SK-N-SH (cell line): ENCODE measurements around the gene PHYKPL. TPM values are rescaled to one million over a fixed set of nuclear protein-coding genes. Genes with fewer than 3 reads are reported as not detected.
A peak's percentile ranks its signal among the peaks of the same experiment; 100 is the strongest.

Experiments used
- CTCF ChIA-PET: fragments of 300-600, 350-600 bp; formaldehyde crosslinking; extraction: SDS; loops from one replicate; lab custom pipeline; 2021; lab: Yijun Ruan, JAX
- POLR2A ChIA-PET: fragments of 350-600 bp; sonication (Branson Sonifier 250); formaldehyde crosslinking; extraction: SDS; loops from one replicate; lab custom pipeline; 2020; ENCODE audit warnings: antibody characterized with exemption, inconsistent platforms; lab: Yijun Ruan, JAX
- DNase-seq: peaks from one replicate; pipeline ENCODE4 v3.0.0; 2012
- H2AFZ ChIP-seq: fragments of 200-600 bp; sonication (generic); 2 replicates; pipeline ENCODE4 v1.8.1; 2016; ENCODE audit warnings: antibody characterized with exemption, mild to moderate bottlenecking, low read depth
- H3F3A ChIP-seq: fragments of 200-600 bp; sonication (generic); replicated peaks from 2 replicates; pipeline ENCODE3; 2016; ENCODE audit warnings: antibody characterized with exemption, mild to moderate bottlenecking; ENCODE audit not compliant: insufficient read depth
- H3K27ac ChIP-seq, 2 experiments: fragments of 200-500 bp in 1 of 2; fragments of 200-600 bp in 1 of 2; sonication (Bioruptor generic) in 1 of 2; sonication (generic), shearing (Covaris generic) in 1 of 2; 2 replicates each; pipeline versions ENCODE4 v1.5.1 to v1.6.1; 2014 to 2016; ENCODE audit warnings: low read depth in 2 of 2, inconsistent platforms in 1 of 2, low read length in 1 of 2, mild to moderate bottlenecking in 1 of 2, mixed read lengths in 1 of 2
- H3K27me3 ChIP-seq: fragments of 200-600 bp; sonication (generic), shearing (Covaris generic); 2 replicates; pipeline ENCODE4 v1.6.1; 2016; ENCODE audit warnings: mixed run types; ENCODE audit not compliant: insufficient read depth
- H3K36me3 ChIP-seq, 2 experiments: fragments of 200-500 bp in 1 of 2; fragments of 200-600 bp in 1 of 2; sonication (Bioruptor generic) in 1 of 2; sonication (generic) in 1 of 2; replicated peaks in 1 of 2; 2 replicates each; pipeline versions ENCODE3 to v1.5.1; 2014 to 2016; ENCODE audit warnings: low read length in 1 of 2, mild to moderate bottlenecking in 1 of 2; ENCODE audit not compliant: insufficient read depth in 2 of 2, control insufficient read depth in 1 of 2
- H3K4me1 ChIP-seq, 2 experiments: fragments of 200-500 bp in 1 of 2; fragments of 200-600 bp in 1 of 2; sonication (Bioruptor generic) in 1 of 2; sonication (generic), shearing (Covaris generic) in 1 of 2; 2 replicates each; pipeline versions ENCODE4 v1.5.1 to v1.6.1; 2014 to 2016; ENCODE audit warnings: low read depth in 1 of 2, low read length in 1 of 2, mixed run types in 1 of 2; ENCODE audit not compliant: insufficient read depth in 2 of 2, control insufficient read depth in 1 of 2
- H3K4me2 ChIP-seq: fragments of 200-600 bp; sonication (generic), shearing (Covaris generic); 2 replicates; pipeline ENCODE4 v1.6.1; 2017; ENCODE audit warnings: mixed run types
- H3K4me3 ChIP-seq, 2 experiments: fragments of 200-500 bp in 1 of 2; fragments of 200-600 bp in 1 of 2; sonication (Bioruptor generic) in 1 of 2; sonication (generic), shearing (Covaris generic) in 1 of 2; 2 replicates each; pipeline versions ENCODE4 v1.5.1 to v1.8.1; 2014 to 2016; ENCODE audit warnings: low read depth in 2 of 2, inconsistent platforms in 1 of 2, low read length in 1 of 2, mild to moderate bottlenecking in 1 of 2, mixed read lengths in 1 of 2, moderate library complexity in 1 of 2
- H3K79me2 ChIP-seq: fragments of 200-600 bp; sonication (generic); 2 replicates; pipeline ENCODE4 v1.8.1; 2017; ENCODE audit warnings: mild to moderate bottlenecking; ENCODE audit not compliant: insufficient read depth
- H3K9ac ChIP-seq: fragments of 200-600 bp; sonication (generic); 2 replicates; pipeline ENCODE4 v1.6.1; 2017; ENCODE audit warnings: mixed run types
- H3K9me2 ChIP-seq: fragments of 200-600 bp; sonication (generic); 2 replicates; pipeline ENCODE4 v1.6.1; 2017; ENCODE audit warnings: mixed run types
- H3K9me3 ChIP-seq: fragments of 200-600 bp; sonication (generic); 2 replicates; pipeline ENCODE4 v1.6.1; 2017; ENCODE audit warnings: mixed run types, mild to moderate bottlenecking, moderate library complexity
- H4K20me1 ChIP-seq: fragments of 200-600 bp; sonication (generic); 2 replicates; pipeline ENCODE4 v1.6.1; 2017; ENCODE audit warnings: mild to moderate bottlenecking, mixed run types; ENCODE audit not compliant: insufficient read depth
- CHD2 ChIP-seq: fragments of 150-350 bp; IDR thresholded peaks from 2 replicates; pipeline ENCODE4 v1.6.1; 2018; ENCODE audit warnings: low read length; ENCODE audit not compliant: partially characterized antibody
- ELF1 ChIP-seq: IDR thresholded peaks from 2 replicates; pipeline ENCODE4 v1.4.0; 2012
- EP300 ChIP-seq, 2 experiments: IDR thresholded peaks; 2 replicates each; pipeline versions ENCODE4 v1.4.0 to v1.6.1; 2012; ENCODE audit warnings: borderline replicate concordance in 1 of 2, low read depth in 1 of 2, low read length in 1 of 2
- EZH2phosphoT487 ChIP-seq: fragments of 200-600 bp; sonication (generic); IDR thresholded peaks from 2 replicates; pipeline ENCODE4 v1.6.1; 2017; ENCODE audit warnings: low read depth, mixed run types, mild to moderate bottlenecking, antibody characterized with exemption, moderate library complexity, borderline replicate concordance
- FOSL2 ChIP-seq: IDR thresholded peaks from 2 replicates; pipeline ENCODE4 v1.4.0; 2012; ENCODE audit warnings: low read depth, mild to moderate bottlenecking, moderate library complexity, borderline replicate concordance
- FOXJ3 ChIP-seq: sonication (generic); formaldehyde crosslinking; IDR thresholded peaks from 2 replicates; pipeline ENCODE4 v1.5.1; 2020; ENCODE audit warnings: mild to moderate bottlenecking, missing genetic modification reagents
- FOXM1 ChIP-seq: IDR thresholded peaks from 2 replicates; pipeline ENCODE4 v1.4.0; 2012; ENCODE audit warnings: low read depth, mild to moderate bottlenecking
- GABPA ChIP-seq: IDR thresholded peaks from 2 replicates; pipeline ENCODE4 v1.4.0; 2012; ENCODE audit warnings: low read depth, mild to moderate bottlenecking
- GATA2 ChIP-seq: sonication (generic); formaldehyde crosslinking; IDR thresholded peaks from 2 replicates; pipeline ENCODE4 v1.5.0; 2020; ENCODE audit warnings: mild to moderate bottlenecking, missing genetic modification reagents
- IRF3 ChIP-seq: fragments of 150-350 bp; IDR thresholded peaks from 2 replicates; pipeline ENCODE4 v1.6.1; 2016; ENCODE audit warnings: mild to moderate bottlenecking, low read depth, low read length
- JUND ChIP-seq: IDR thresholded peaks from 2 replicates; pipeline ENCODE4 v1.4.0; 2012
- MAX ChIP-seq: IDR thresholded peaks from 2 replicates; pipeline ENCODE4 v1.4.0; 2012; ENCODE audit warnings: low read depth
- MEF2A ChIP-seq: IDR thresholded peaks from 2 replicates; pipeline ENCODE4 v1.4.0; 2012; ENCODE audit warnings: low read depth, borderline replicate concordance
- MXI1 ChIP-seq: IDR thresholded peaks from 2 replicates; pipeline ENCODE4 v1.6.1; 2012; ENCODE audit warnings: mild to moderate bottlenecking, low read depth, low read length, improper control_type of control experiment
- NFIC ChIP-seq: IDR thresholded peaks from 2 replicates; pipeline ENCODE4 v1.4.0; 2012; ENCODE audit warnings: borderline replicate concordance
- POLR2AphosphoS5 ChIP-seq: IDR thresholded peaks from 2 replicates; pipeline ENCODE4 v1.6.1; 2012; ENCODE audit warnings: low read depth, low read length
- RCOR1 ChIP-seq: fragments of 150-350 bp; IDR thresholded peaks from 2 replicates; pipeline ENCODE4 v1.6.1; 2017; ENCODE audit warnings: antibody characterized with exemption, low read length
- RXRA ChIP-seq: IDR thresholded peaks from 2 replicates; pipeline ENCODE4 v1.4.0; 2012; ENCODE audit warnings: low read depth, mild to moderate bottlenecking, borderline replicate concordance
- TCF12 ChIP-seq: IDR thresholded peaks from 2 replicates; pipeline ENCODE4 v1.4.0; 2012
- TEAD4 ChIP-seq: IDR thresholded peaks from 2 replicates; pipeline ENCODE4 v1.4.0; 2012; ENCODE audit warnings: mild to moderate bottlenecking, borderline replicate concordance; ENCODE audit not compliant: insufficient read depth
- USF1 ChIP-seq: IDR thresholded peaks from 2 replicates; pipeline ENCODE4 v1.4.0; 2012; ENCODE audit warnings: low read depth, borderline replicate concordance
- WGBS: methylation state at CpG from one replicate; pipeline ENCODE4 v1.1.6; 2017; ENCODE audit warnings: low lambda C conversion rate; 5-methylcytosine and 5-hydroxymethylcytosine counted together
- polyA plus RNA-seq, 3 experiments: library from polyadenylated mRNA; depleted of rRNA; stranded (reverse); fragments of >200 nt; gene quantifications; 2 replicates each; pipeline ENCODE4 v1.2.3, GENCODE V29; 2012
- TF ChIP-seq, protein P1 (sequence below): fragments of 150-350 bp; IDR thresholded peaks from 2 replicates; pipeline ENCODE4 v1.6.1; 2017; ENCODE audit warnings: antibody characterized with exemption, low read length, low read depth, borderline replicate concordance
- TF ChIP-seq, protein P2 (sequence below): IDR thresholded peaks from 2 replicates; pipeline ENCODE4; 2012

The PHYKPL gene
- polyA plus RNA-seq, 1 of the 3 experiments (the other 2 are of a cell fraction) = 46.8 TPM

DNA sequence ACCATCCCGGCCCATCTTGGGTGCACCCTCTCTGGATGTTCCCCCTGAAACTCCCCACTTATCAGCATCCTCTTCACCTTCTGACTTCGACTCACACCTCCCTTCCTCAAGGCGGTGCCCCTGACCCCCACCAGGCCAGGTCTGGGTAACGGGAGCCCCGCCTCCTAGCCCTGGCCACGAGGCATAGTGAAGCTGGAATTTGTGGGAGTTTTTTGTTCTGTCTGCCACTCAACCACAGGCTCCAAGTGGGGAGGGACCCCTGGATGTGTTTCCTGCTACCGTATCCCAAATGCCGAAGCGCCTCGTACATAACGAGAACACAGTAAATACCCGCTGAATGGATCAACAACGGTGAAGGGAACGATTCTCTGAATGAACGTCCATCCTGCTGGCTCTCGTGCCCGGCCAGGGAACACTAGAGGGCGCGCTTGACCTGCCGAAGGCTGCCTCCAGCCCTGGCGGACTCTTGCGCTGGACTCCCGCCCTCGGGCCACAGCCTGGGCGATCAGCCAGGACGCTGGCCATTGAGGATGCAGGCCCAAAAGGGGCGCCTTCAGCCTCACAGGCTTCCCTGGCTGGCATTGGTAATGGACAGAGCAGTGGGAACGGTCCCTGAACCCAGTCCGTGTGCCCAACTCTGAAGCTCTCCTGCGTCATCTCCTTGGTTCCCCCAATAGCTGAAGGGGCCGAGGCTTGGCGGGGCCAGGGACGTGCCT, 47.3 kb upstream of the PHYKPL start (continued):
- TF ChIP-seq FOSL2 (no peak), MXI1 (no peak; the same call in 1 of the 2 replicates), NFIC (no peak), GABPA (no peak), EZH2phosphoT487 (no peak), RXRA (no peak), MAX (no peak), RCOR1 (peak; percentile 58), GATA2 (no peak), JUND (no peak), MEF2A (no peak)
- TF ChIP-seq, protein P1, sequence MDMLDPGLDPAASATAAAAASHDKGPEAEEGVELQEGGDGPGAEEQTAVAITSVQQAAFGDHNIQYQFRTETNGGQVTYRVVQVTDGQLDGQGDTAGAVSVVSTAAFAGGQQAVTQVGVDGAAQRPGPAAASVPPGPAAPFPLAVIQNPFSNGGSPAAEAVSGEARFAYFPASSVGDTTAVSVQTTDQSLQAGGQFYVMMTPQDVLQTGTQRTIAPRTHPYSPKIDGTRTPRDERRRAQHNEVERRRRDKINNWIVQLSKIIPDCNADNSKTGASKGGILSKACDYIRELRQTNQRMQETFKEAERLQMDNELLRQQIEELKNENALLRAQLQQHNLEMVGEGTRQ = no peak
- TF ChIP-seq, all 33 proteins: peak for 8

DNA sequence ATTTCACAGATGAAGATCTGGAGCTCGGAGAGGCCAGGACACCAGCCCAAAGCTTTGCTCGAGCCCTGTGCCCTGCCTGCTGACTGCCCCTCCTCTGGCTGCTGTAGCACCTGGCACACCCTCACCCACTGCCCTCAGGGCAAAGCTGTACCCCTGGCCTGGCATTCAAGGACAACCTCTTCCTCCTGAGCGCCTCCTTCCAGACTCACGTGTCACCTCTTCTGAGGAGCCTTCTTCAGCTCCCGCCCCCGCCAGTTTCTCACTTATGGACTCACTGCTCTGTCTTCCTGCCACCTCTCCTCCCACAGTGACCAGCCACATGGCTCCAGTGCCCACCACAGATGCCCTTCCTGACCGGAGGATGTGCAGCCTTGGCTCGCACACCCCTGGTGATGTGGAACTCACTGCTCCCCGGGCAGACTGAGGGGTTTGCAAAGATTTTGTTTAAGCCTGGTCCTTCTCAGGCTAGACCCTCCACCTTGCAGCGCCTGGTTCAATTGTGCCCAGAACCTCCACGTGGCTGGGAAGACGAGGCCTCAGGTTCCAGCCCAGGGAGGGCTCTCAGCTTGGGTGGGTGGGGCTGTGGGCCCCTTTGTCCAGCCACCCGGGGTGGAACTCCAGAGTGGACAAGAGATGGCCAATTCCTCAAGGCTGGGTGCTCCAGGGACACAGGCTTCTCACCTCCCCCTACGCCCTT, 46.6 kb upstream of the PHYKPL start:
- Histone ChIP-seq H3K4me1 (peaks cover 0 to 28% of the 10 kb centered on the region in 2 experiments; a peak in 1 of 4 replicates), H3K27ac (no peak overlapping the region), H2AFZ (no peak overlapping the region), H3K4me3 (no peak overlapping the region), H3F3A (no peaks in the 10 kb centered on the region), H3K9me2 (no peaks in the 10 kb centered on the region), H3K4me2 (no peak overlapping the region), H4K20me1 (no peaks in the 10 kb centered on the region), H3K9me3 (no peaks in the 10 kb centered on the region), H3K9ac (no peak overlapping the region), H3K27me3 (no peaks in the 10 kb centered on the region), H3K79me2 (no peaks in the 10 kb centered on the region), H3K36me3 (no peaks in the 10 kb centered on the region)
- CTCF ChIA-PET = interaction anchor here (0.6 to 13.7 kb wide), 42 partner anchors 8 to 345 kb away, joined by 3 to 265 read pairs (median 6); partner anchors contain the start of gene COL23A1
- POLR2A ChIA-PET = no interaction called here
- no peak for DNase-seq
- TF ChIP-seq FOXM1 = no peak
- no peak for TF ChIP-seq EZH2phosphoT487
- TF ChIP-seq JUND = no peak
- TF ChIP-seq CHD2 = no peak
- TF ChIP-seq IRF3 = no peak
- TF ChIP-seq TCF12 = no peak
- no peak for TF ChIP-seq EP300 (IDR thresholded peaks at IDR 0.05; ENCODE audit: borderline replicate concordance in 1 of 2, low read depth in 1 of 2, low read length in 1 of 2)
- no peak for TF ChIP-seq MEF2A
- no peak for TF ChIP-seq ELF1
- TF ChIP-seq GATA2 = no peak
- TF ChIP-seq FOXJ3 (CRISPR knock-in tag) = no peak
- no peak for TF ChIP-seq GABPA
- TF ChIP-seq FOSL2 = no peak
- TF ChIP-seq USF1 = no peak
- no peak for TF ChIP-seq POLR2AphosphoS5
- TF ChIP-seq, protein P1 = no peak
- TF ChIP-seq RCOR1 = no peak
- TF ChIP-seq RXRA = no peak
- TF ChIP-seq TEAD4 = no peak
- TF ChIP-seq, protein P2, sequence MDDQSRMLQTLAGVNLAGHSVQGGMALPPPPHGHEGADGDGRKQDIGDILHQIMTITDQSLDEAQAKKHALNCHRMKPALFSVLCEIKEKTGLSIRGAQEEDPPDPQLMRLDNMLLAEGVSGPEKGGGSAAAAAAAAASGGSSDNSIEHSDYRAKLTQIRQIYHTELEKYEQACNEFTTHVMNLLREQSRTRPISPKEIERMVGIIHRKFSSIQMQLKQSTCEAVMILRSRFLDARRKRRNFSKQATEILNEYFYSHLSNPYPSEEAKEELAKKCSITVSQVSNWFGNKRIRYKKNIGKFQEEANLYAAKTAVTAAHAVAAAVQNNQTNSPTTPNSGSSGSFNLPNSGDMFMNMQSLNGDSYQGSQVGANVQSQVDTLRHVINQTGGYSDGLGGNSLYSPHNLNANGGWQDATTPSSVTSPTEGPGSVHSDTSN = no peak
- 50% methylated on average over 11 of the region's 14 CpGs for WGBS
